Measurements from ENCODE around the gene MSI2.

Gene MSI2

GRCh38 chr17:57456622-57457021 is 200.3 kb downstream of the MSI2 start:
- peaks cover 15% of the 10 kb centered on the region; the same call in 1 of the 2 replicates for H3K79me2 ChIP-seq (ENCODE audit: insufficient read depth, low read length)
- H3K4me3 ChIP-seq (ENCODE audit: low read depth, low read length, poor library complexity, severe bottlenecking): no peak overlapping the region
- no peaks in the 10 kb centered on the region for H4K20me1 ChIP-seq (ENCODE audit: insufficient read depth, low read length)
- peaks cover 76% of the 10 kb centered on the region for H3K4me1 ChIP-seq (ENCODE audit: insufficient read depth, low read length, severe bottlenecking)
- peaks cover 41% of the 10 kb centered on the region for H3K36me3 ChIP-seq (ENCODE audit: insufficient read depth, low read length)
- H2AFZ ChIP-seq (ENCODE audit: low read length): no peak overlapping the region
- H3K9me2 ChIP-seq (ENCODE audit: low read depth, low read length): no peaks in the 10 kb centered on the region
- no peak overlapping the region for H3K4me2 ChIP-seq (ENCODE audit: low read length)
- no peaks in the 10 kb centered on the region for H3K9me3 ChIP-seq (ENCODE audit: low read length)
- TF ChIP-seq CTCF (IDR thresholded peaks at IDR 0.05; ENCODE audit: low read length) (no peak), EZH2 (IDR thresholded peaks at IDR 0.05; ENCODE audit: borderline replicate concordance, low read length) (no peak)
- peaks cover 6% of the 10 kb centered on the region; the same call in 1 of the 2 replicates for H3F3A ChIP-seq (ENCODE audit: insufficient read depth, low read length)
- H3K9ac ChIP-seq (ENCODE audit: low read length): no peak overlapping the region
- no peaks in the 10 kb centered on the region for H3K27me3 ChIP-seq (ENCODE audit: insufficient read depth, low read length)
- peak overlapping the region; percentile 55 for H3K27ac ChIP-seq (ENCODE audit: low read depth, low read length, poor library complexity, severe bottlenecking)

- no peaks in the 10 kb centered on the region for H4K20me1 ChIP-seq (ENCODE audit: insufficient read depth, low read length)
- peaks cover 76% of the 10 kb centered on the region for H3K4me1 ChIP-seq (ENCODE audit: insufficient read depth, low read length, severe bottlenecking)
- H3K9me2 ChIP-seq (ENCODE audit: low read depth, low read length): no peaks in the 10 kb centered on the region
- no peaks in the 10 kb centered on the region for H3K27me3 ChIP-seq (ENCODE audit: insufficient read depth, low read length)
- no peaks in the 10 kb centered on the region for H3K9me3 ChIP-seq (ENCODE audit: low read length)
- no peak overlapping the region for H3K4me3 ChIP-seq (ENCODE audit: low read depth, low read length, poor library complexity, severe bottlenecking)
- no peak overlapping the region for H3K4me2 ChIP-seq (ENCODE audit: low read length)
- peaks cover 6% of the 10 kb centered on the region; the same call in 1 of the 2 replicates for H3F3A ChIP-seq (ENCODE audit: insufficient read depth, low read length)
- TF ChIP-seq EZH2 (IDR thresholded peaks at IDR 0.05; ENCODE audit: borderline replicate concordance, low read length): no peak
- no peak for TF ChIP-seq CTCF (IDR thresholded peaks at IDR 0.05; ENCODE audit: low read length)
- H3K79me2 ChIP-seq (ENCODE audit: insufficient read depth, low read length): peaks cover 15% of the 10 kb centered on the region; the same call in 1 of the 2 replicates
- H3K27ac ChIP-seq (ENCODE audit: low read depth, low read length, poor library complexity, severe bottlenecking): peak overlapping the region; percentile 55
- H3K36me3 ChIP-seq (ENCODE audit: insufficient read depth, low read length): peaks cover 38% of the 10 kb centered on the region
- no peak overlapping the region for H2AFZ ChIP-seq (ENCODE audit: low read length)
- no peak overlapping the region for H3K9ac ChIP-seq (ENCODE audit: low read length)
Observed at GRCh38 chr17:57457188-57457587, 200.9 kb downstream of the MSI2 start.

GRCh38 chr17:57458718-57459285 is 202.5 kb downstream of the MSI2 start:
- no peaks in the 10 kb centered on the region for H3K27me3 ChIP-seq (ENCODE audit: insufficient read depth, low read length)
- peaks cover 5% of the 10 kb centered on the region; the same call in 1 of the 2 replicates for H3F3A ChIP-seq (ENCODE audit: insufficient read depth, low read length)
- H2AFZ ChIP-seq (ENCODE audit: low read length): no peak overlapping the region
- no peaks in the 10 kb centered on the region for H3K9me2 ChIP-seq (ENCODE audit: low read depth, low read length)
- TF ChIP-seq CTCF (IDR thresholded peaks at IDR 0.05; ENCODE audit: low read length) (no peak), EZH2 (IDR thresholded peaks at IDR 0.05; ENCODE audit: borderline replicate concordance, low read length) (no peak)
- H3K4me3 ChIP-seq (ENCODE audit: low read depth, low read length, poor library complexity, severe bottlenecking): no peak overlapping the region
- H4K20me1 ChIP-seq (ENCODE audit: insufficient read depth, low read length): no peaks in the 10 kb centered on the region
- H3K36me3 ChIP-seq (ENCODE audit: insufficient read depth, low read length): peaks cover 27% of the 10 kb centered on the region; the same call in 1 of the 2 replicates
- peak overlapping the region; percentile 66 for H3K27ac ChIP-seq (ENCODE audit: low read depth, low read length, poor library complexity, severe bottlenecking)
- peaks cover 16% of the 10 kb centered on the region; the same call in 1 of the 2 replicates for H3K79me2 ChIP-seq (ENCODE audit: insufficient read depth, low read length)
- peaks cover 76% of the 10 kb centered on the region for H3K4me1 ChIP-seq (ENCODE audit: insufficient read depth, low read length, severe bottlenecking)
- H3K9ac ChIP-seq (ENCODE audit: low read length): no peak overlapping the region; the same call in 1 of the 2 replicates
- no peak overlapping the region; the same call in 1 of the 2 replicates for H3K4me2 ChIP-seq (ENCODE audit: low read length)
- no peaks in the 10 kb centered on the region for H3K9me3 ChIP-seq (ENCODE audit: low read length)
